Chondrocyte (in vitro differentiated cells): ENCODE results near the gene NDP. TPM values are rescaled to one million over a fixed set of nuclear protein-coding genes. Genes with fewer than 3 reads are reported as not detected.

Source experiments
- DNase-seq: peaks from one replicate; pipeline ENCODE4 v3.0.0; 2021; ENCODE audit warnings: mixed read lengths, low spot score
- H3K27ac Mint-ChIP-seq: one replicate; pipeline ENCODE4 v1.8.0; 2021; ENCODE audit warnings: mild to moderate bottlenecking, moderate library complexity, mixed read lengths; ENCODE audit not compliant: unreplicated experiment
- H3K27me3 Mint-ChIP-seq: 2 replicates; pipeline ENCODE4 v1.8.0; 2021; ENCODE audit warnings: low read depth, mixed read lengths
- H3K36me3 Mint-ChIP-seq: 2 replicates; pipeline ENCODE4 v1.8.0; 2021; ENCODE audit warnings: low read depth, mixed read lengths
- H3K4me1 Mint-ChIP-seq: 2 replicates; pipeline ENCODE4 v1.8.0; 2021; ENCODE audit warnings: low read depth, mild to moderate bottlenecking, mixed read lengths
- H3K4me3 Mint-ChIP-seq: one replicate; pipeline ENCODE4 v1.8.0; 2021; ENCODE audit warnings: mild to moderate bottlenecking, moderate library complexity, mixed read lengths; ENCODE audit not compliant: unreplicated experiment
- H3K9me3 Mint-ChIP-seq: 2 replicates; pipeline ENCODE4 v1.8.0; 2021; ENCODE audit warnings: low read depth, mixed read lengths
- CTCF ChIP-seq: fragments of 200-600 bp; sonication (generic); IDR thresholded peaks from 2 replicates; pipeline ENCODE4 v1.5.0; 2021; ENCODE audit warnings: antibody characterized with exemption, mild to moderate bottlenecking, moderate library complexity
- total RNA-seq: library from RNA; stranded (reverse); gene quantifications from 3 replicates; pipeline ENCODE4 v1.2.1, GENCODE V29; 2021

Gene NDP
- total RNA-seq, 1 donor from 2014 or later, result 1.5 TPM

GRCh38 chrX:43899878-43900815 lies 73.0 kb downstream of the NDP start:
- no peak for TF ChIP-seq CTCF
- Mint-ChIP-seq H3K27ac (no peak overlapping the region), H3K36me3 (no peaks in the 10 kb centered on the region), H3K4me3 (no peak overlapping the region), H3K9me3 (no peaks in the 10 kb centered on the region), H3K27me3 (no peaks in the 10 kb centered on the region), H3K4me1 (peaks cover 5% of the 10 kb centered on the region)
- DNase-seq, result no peak

Other genes with a start within 250 kb of the NDP start
- 0.36 to 3.2 TPM (median 2.9 TPM) in 3 replicates for gene MAOB, start 90.9 kb downstream of the NDP start, total RNA-seq